HCT116 (cell line): ENCODE data around the gene KLF6. TPM values are rescaled to one million over a fixed set of nuclear protein-coding genes. Genes with fewer than 3 reads are reported as not detected.

ENCODE experiments used
- ATAC-seq: fragments of 200-7000 bp; cut with Tn5 transposase; 2 replicates; pipeline ENCODE4 v1.9.1; 2020; ENCODE audit warnings: mild to moderate bottlenecking, moderate library complexity
- BruUV-seq: library from RNA; stranded (reverse); fragments of 400-500 nt; replicated peaks from 2 replicates; lab custom pipeline; 2021; lab: Mats Ljungman, UMichigan
- CTCF ChIA-PET: fragments of 300-600 bp; sonication (Branson Sonifier 250); formaldehyde crosslinking; loops from one replicate; lab custom pipeline; 2021; ENCODE audit warnings: antibody characterized with exemption; lab: Charles Lee
- POLR2A ChIA-PET: fragments of 300-600, 350-600 bp; sonication (Branson Sonifier 250); formaldehyde crosslinking; loops from one replicate; lab custom pipeline; 2021; ENCODE audit warnings: antibody characterized with exemption; lab: Charles Lee
- RAD21 ChIA-PET, 2 experiments: fragments of 300-600 bp; sonication (Branson Sonifier 250); formaldehyde crosslinking; loops; one replicate each; lab custom pipeline; 2023; ENCODE audit warnings: low total read pairs in 2 of 2; ENCODE audit not compliant: uncharacterized antibody in 2 of 2, unreplicated experiment in 2 of 2, low non-redundant PET in 1 of 2; lab: Charles Lee
- DNase-seq: peaks from one replicate; pipeline ENCODE4 v3.0.0-alpha.2; 2010; ENCODE audit warnings: low read depth, low spot score
- H2AFZ ChIP-seq: fragments of 200-600 bp; shearing (Covaris generic), sonication (generic); 2 replicates; pipeline ENCODE4 v1.6.1; 2017; ENCODE audit warnings: low read depth, mixed run types, mixed read lengths, antibody characterized with exemption, low read length; ENCODE audit not compliant: poor library complexity, severe bottlenecking
- H3K27ac ChIP-seq: 2 replicates; pipeline ENCODE4 v1.5.1; 2012; ENCODE audit warnings: low read depth, low read length
- H3K27me3 ChIP-seq: fragments of 200-600 bp; sonication (generic); 2 replicates; pipeline ENCODE4 v1.6.1; 2016; ENCODE audit warnings: mixed run types, low read length, mixed read lengths; ENCODE audit not compliant: insufficient read depth
- H3K36me3 ChIP-seq, 2 experiments: fragments of 200-500 bp in 1 of 2; fragments of 200-600 bp in 1 of 2; sonication (Bioruptor generic) in 1 of 2; sonication (generic) in 1 of 2; 2 replicates each; pipeline versions ENCODE4 v1.5.1 to v1.6.1; 2014 to 2016; ENCODE audit warnings: low read length in 2 of 2, inconsistent platforms in 1 of 2, mixed read lengths in 1 of 2, mixed run types in 1 of 2; ENCODE audit not compliant: insufficient read depth in 2 of 2, control insufficient read depth in 1 of 2
- H3K4me1 ChIP-seq, 2 experiments: fragments of 200-600 bp in 1 of 2; sonication (generic) in 1 of 2; 2 replicates each; pipeline versions ENCODE4 v1.5.1 to v1.6.1; 2012 to 2017; ENCODE audit warnings: low read length in 2 of 2, inconsistent platforms in 1 of 2, mild to moderate bottlenecking in 1 of 2, mixed read lengths in 1 of 2, mixed run types in 1 of 2, moderate library complexity in 1 of 2; ENCODE audit not compliant: insufficient read depth in 2 of 2, control insufficient read depth in 1 of 2
- H3K4me2 ChIP-seq: fragments of 200-600 bp; sonication (generic); 2 replicates; pipeline ENCODE4 v1.6.1; 2017; ENCODE audit warnings: mixed run types, low read length, mixed read lengths
- H3K4me3 ChIP-seq, 2 experiments: fragments of 200-600 bp in 1 of 2; sonication (generic) in 1 of 2; replicated peaks in 1 of 2; 2 replicates each; pipeline ENCODE4 v1.5.1; 2011 to 2016; ENCODE audit warnings: low read length in 2 of 2, control low read depth in 1 of 2, low read depth in 1 of 2, mild to moderate bottlenecking in 1 of 2, mixed read lengths in 1 of 2, mixed run types in 1 of 2
- H3K79me2 ChIP-seq: fragments of 200-600 bp; sonication (generic); 2 replicates; pipeline ENCODE4 v1.6.1; 2017; ENCODE audit warnings: mild to moderate bottlenecking, mixed run types, low read length, moderate library complexity, mixed read lengths; ENCODE audit not compliant: insufficient read depth
- H3K9ac ChIP-seq: fragments of 200-600 bp; sonication (generic); 2 replicates; pipeline ENCODE4 v1.6.1; 2016; ENCODE audit warnings: low read length, mixed read lengths
- H3K9me2 ChIP-seq: fragments of 200-600 bp; sonication (generic), shearing (Covaris generic); 2 replicates; pipeline ENCODE4 v1.6.1; 2017; ENCODE audit warnings: mixed run types, mild to moderate bottlenecking, moderate library complexity; ENCODE audit not compliant: insufficient read depth
- H3K9me3 ChIP-seq, 2 experiments: fragments of 200-500 bp in 1 of 2; fragments of 200-600 bp in 1 of 2; sonication (Bioruptor generic) in 1 of 2; sonication (generic) in 1 of 2; 2 replicates each; pipeline ENCODE4 v1.6.1; 2014 to 2017; ENCODE audit warnings: low read length in 2 of 2, mixed read lengths in 2 of 2, inconsistent platforms in 1 of 2, low read depth in 1 of 2, mild to moderate bottlenecking in 1 of 2, mixed run types in 1 of 2, moderate library complexity in 1 of 2; ENCODE audit not compliant: control insufficient read depth in 1 of 2, insufficient read depth in 1 of 2
- H4K20me1 ChIP-seq: fragments of 200-600 bp; sonication (generic), shearing (Covaris generic); 2 replicates; pipeline ENCODE4 v1.6.1; 2017; ENCODE audit warnings: mixed run types, mild to moderate bottlenecking, moderate library complexity; ENCODE audit not compliant: insufficient read depth
- CEBPB ChIP-seq: IDR thresholded peaks from 2 replicates; pipeline ENCODE4 v1.6.1; 2012; ENCODE audit warnings: low read depth
- CTCF ChIP-seq, 3 experiments: fragments of 200-600 bp in 1 of 3; sonication (generic) in 1 of 3; IDR thresholded peaks in 2 of 3; conservative IDR thresholded peaks in 1 of 3; 2 replicates each; pipeline ENCODE4 v1.5.1; 2012 to 2017; ENCODE audit warnings: low read depth in 2 of 3, low read length in 2 of 3, antibody characterized with exemption in 1 of 3, borderline replicate concordance in 1 of 3, control low read depth in 1 of 3, mild to moderate bottlenecking in 1 of 3, mixed read lengths in 1 of 3, mixed run types in 1 of 3, moderate library complexity in 1 of 3; ENCODE audit not compliant: insufficient read depth in 1 of 3
- EGR1 ChIP-seq: IDR thresholded peaks from 2 replicates; pipeline ENCODE4 v1.6.1; 2012; ENCODE audit warnings: low read depth
- EZH2phosphoT487 ChIP-seq: fragments of 200-600 bp; IDR thresholded peaks from 2 replicates; pipeline ENCODE4 v1.6.1; 2018; ENCODE audit warnings: antibody characterized with exemption, borderline replicate concordance
- FOSL1 ChIP-seq: IDR thresholded peaks from 2 replicates; pipeline ENCODE4 v1.6.1; 2012; ENCODE audit warnings: low read depth
- RAD21 ChIP-seq: IDR thresholded peaks from 2 replicates; pipeline ENCODE4 v1.6.1; 2012; ENCODE audit warnings: low read depth, mild to moderate bottlenecking
- REST ChIP-seq: IDR thresholded peaks from 2 replicates; pipeline ENCODE4 v1.6.1; 2012; ENCODE audit warnings: low read depth
- SP1 ChIP-seq: IDR thresholded peaks from 2 replicates; pipeline ENCODE4 v1.6.1; 2012; ENCODE audit warnings: low read depth
- SRF ChIP-seq: IDR thresholded peaks from 2 replicates; pipeline ENCODE4 v1.6.1; 2012; ENCODE audit warnings: low read depth
- YY1 ChIP-seq: IDR thresholded peaks from 2 replicates; pipeline ENCODE4 v1.6.1; 2011; ENCODE audit warnings: low read length, low read depth, moderate library complexity, mild to moderate bottlenecking; ENCODE audit not compliant: insufficient replicate concordance; ENCODE audit errors: extremely low read depth
- intact Hi-C: fragments of 100-400 bp; cut with micrococcal nuclease; formaldehyde crosslinking; loops from 2 replicates; pipeline ENCODE4 v1.10.0; 2022
- total RNA-seq: library from RNA; stranded (reverse); gene quantifications from one replicate; pipeline ENCODE4 v1.2.1, GENCODE V29; 2021; ENCODE audit not compliant: unreplicated experiment

Gene KLF6
- total RNA-seq, 1 experiment from 2014 or later, result 82.2 TPM

- Histone ChIP-seq H3K9me2 (no peaks in the 10 kb centered on the region), H3K27me3 (no peaks in the 10 kb centered on the region), H3K79me2 (no peaks in the 10 kb centered on the region), H2AFZ (no peak overlapping the region)
- RAD21 ChIA-PET, result no interaction called here
- TF ChIP-seq YY1, result no peak
- TF ChIP-seq SRF, result no peak
- TF ChIP-seq REST, result no peak
- TF ChIP-seq CTCF (IDR thresholded peaks at IDR 0.05 in 2 of 3, conservative IDR thresholded peaks at IDR 0.05 in 1 of 3; ENCODE audit: borderline replicate concordance in 1 of 3, insufficient read depth in 1 of 3, low read depth in 2 of 3, low read length in 2 of 3), result no peak
- no peak for TF ChIP-seq RAD21
- TF ChIP-seq SP1, result no peak
- no peak for TF ChIP-seq EZH2phosphoT487
- no peak for TF ChIP-seq EGR1
- TF ChIP-seq CEBPB, result no peak
- TF ChIP-seq FOSL1, result no peak
- TF ChIP-seq, all 23 proteins: peak for 0
- Histone ChIP-seq H3K4me2 (no peak overlapping the region), H3K9me3 (no peaks in the 10 kb centered on the region), H3K4me1 (no peaks in the 10 kb centered on the region), H3K4me3 (no peak overlapping the region), H4K20me1 (no peaks in the 10 kb centered on the region), H3K9ac (no peak overlapping the region), H3K27ac (no peak overlapping the region), H3K36me3 (no peaks in the 10 kb centered on the region)
- no peak for DNase-seq
- CTCF ChIA-PET, result no interaction called here
- POLR2A ChIA-PET, result no interaction called here
- no TSS peak for BruUV-seq
- intact Hi-C loops, result no loop called here
- ATAC-seq, result no peak
These were observed 57.7 kb downstream of the KLF6 start for GRCh38 chr10:3727268-3727667.
